GM19467 (cell line): ENCODE results near the gene CEPT1.
"Not testable (repeated sequence)": the region's sequence is repeated elsewhere in the genome, so short reads cannot be mapped to it uniquely, and the experiment has no call there.

Source experiments
- ATAC-seq: cut with Tn5 transposase; IDR thresholded peaks from one replicate; pipeline ENCODE4 v1.9.1; 2021; ENCODE audit warnings: mild to moderate bottlenecking, moderate library complexity; ENCODE audit not compliant: unreplicated experiment

CEPT1 gene

GRCh38 chr1:111205714-111206050 is 65.7 kb downstream of the CEPT1 start:
- no peak for ATAC-seq

- no peak for ATAC-seq
Measured at GRCh38 chr1:111208921-111209320, 68.9 kb downstream of the CEPT1 start.

GRCh38 chr1:111209622-111210021 is 69.6 kb downstream of the CEPT1 start:
- no peak for ATAC-seq

- ATAC-seq, result no peak
Measured at GRCh38 chr1:111211921-111212320, 71.9 kb downstream of the CEPT1 start.

GRCh38 chr1:111212634-111213335 is 72.8 kb downstream of the CEPT1 start:
- ATAC-seq, result no peak

GRCh38 chr1:111213412-111213811 is 73.4 kb downstream of the CEPT1 start:
- ATAC-seq, result no peak

GRCh38 chr1:111214074-111214801 is 74.2 kb downstream of the CEPT1 start:
- no peak for ATAC-seq

GRCh38 chr1:111214884-111215283 is 74.9 kb downstream of the CEPT1 start:
- no peak for ATAC-seq

GRCh38 chr1:111215285-111215684 is 75.3 kb downstream of the CEPT1 start:
- not testable (repeated sequence) for ATAC-seq

GRCh38 chr1:111216751-111217150 is 76.7 kb downstream of the CEPT1 start:
- ATAC-seq, result no peak

- ATAC-seq, result no peak
Measured at GRCh38 chr1:111217183-111217910, 77.3 kb downstream of the CEPT1 start.

- ATAC-seq, result no peak
Measured at GRCh38 chr1:111218701-111219556, 78.9 kb downstream of the CEPT1 start.

GRCh38 chr1:111219557-111220286 is 79.7 kb downstream of the CEPT1 start:
- no peak for ATAC-seq

- ATAC-seq, result no peak
Measured at GRCh38 chr1:111220302-111220890, 80.4 kb downstream of the CEPT1 start.

- no peak for ATAC-seq
Measured at GRCh38 chr1:111221276-111221632, 81.2 kb downstream of the CEPT1 start.

- ATAC-seq, result peak; percentile 53
Measured at GRCh38 chr1:111221633-111222291, 81.7 kb downstream of the CEPT1 start.

- ATAC-seq, result peak; percentile 26
Measured at GRCh38 chr1:111222308-111223125, 82.5 kb downstream of the CEPT1 start.

- no peak for ATAC-seq
Measured at GRCh38 chr1:111223126-111223685, 83.2 kb downstream of the CEPT1 start.
